WTC11 (cell line): Measurements from ENCODE around the gene PLEKHA6.

ENCODE experiments used
- CREM ChIP-seq: sonication (generic); formaldehyde crosslinking; IDR thresholded peaks from 2 replicates; pipeline ENCODE4 v1.8.1; 2022; ENCODE audit warnings: mild to moderate bottlenecking, missing genetic modification reagents, moderate library complexity
- GABPB1 ChIP-seq: sonication (generic); formaldehyde crosslinking; IDR thresholded peaks from 2 replicates; pipeline ENCODE4 v1.8.1; 2023; ENCODE audit warnings: mild to moderate bottlenecking, missing genetic modification reagents
- JUN ChIP-seq: sonication (generic); formaldehyde crosslinking; IDR thresholded peaks from 2 replicates; pipeline ENCODE4 v1.8.0; 2023; ENCODE audit warnings: mild to moderate bottlenecking, missing genetic modification reagents
- KAT7 ChIP-seq: sonication (generic); formaldehyde crosslinking; IDR thresholded peaks from 2 replicates; pipeline ENCODE4 v1.8.1; 2023; ENCODE audit warnings: missing genetic modification reagents, mild to moderate bottlenecking, borderline replicate concordance
- NFE2L1 ChIP-seq: sonication (generic); formaldehyde crosslinking; IDR thresholded peaks from 2 replicates; pipeline ENCODE4 v1.8.1; 2023; ENCODE audit warnings: missing genetic modification reagents
- NFYB ChIP-seq: sonication (generic); formaldehyde crosslinking; conservative IDR thresholded peaks from 2 replicates; pipeline ENCODE4 v1.8.0; 2022; ENCODE audit warnings: low read depth, missing genetic modification reagents
- ZNF416 ChIP-seq: fragments of 250-450 bp; sonication (Bioruptor Pico); IDR thresholded peaks from 2 replicates; pipeline ENCODE4 v1.9.0; 2021; ENCODE audit warnings: mild to moderate bottlenecking, inconsistent platforms
- TF ChIP-seq, protein P1 (sequence below): fragments of 200-600 bp; IDR thresholded peaks from 2 replicates; pipeline ENCODE4 v1.8.0; 2022; ENCODE audit warnings: antibody characterized with exemption
- TF ChIP-seq, protein P2 (sequence below): sonication (generic); formaldehyde crosslinking; IDR thresholded peaks from 2 replicates; pipeline ENCODE4 v1.8.1; 2023; ENCODE audit warnings: mild to moderate bottlenecking, missing genetic modification reagents, moderate library complexity
- TF ChIP-seq, protein P3 (sequence below): sonication (generic); formaldehyde crosslinking; IDR thresholded peaks from 2 replicates; pipeline ENCODE4 v1.8.1; 2022; ENCODE audit warnings: low read depth, mild to moderate bottlenecking, moderate library complexity, missing genetic modification reagents, borderline replicate concordance

DNA sequence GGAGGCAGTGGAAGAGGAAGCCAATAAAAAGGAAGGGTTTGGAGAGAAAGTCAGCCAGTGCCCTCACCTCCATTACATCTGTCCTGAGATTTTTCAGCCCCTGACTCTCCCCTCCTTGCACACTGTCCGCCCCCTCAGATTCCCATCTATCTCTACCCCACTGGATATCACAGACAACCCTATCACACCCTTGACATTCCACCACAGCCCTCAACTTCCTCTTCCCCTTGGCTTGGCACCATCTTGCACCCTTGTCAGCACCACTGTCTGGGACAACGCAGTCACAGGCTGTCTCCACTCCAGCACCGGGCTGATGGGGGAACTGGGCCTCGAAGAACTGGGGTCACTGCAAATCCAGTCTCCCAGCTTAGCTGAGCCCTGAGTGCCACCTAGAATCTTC is 14.2 kb upstream of the PLEKHA6 start:
- TF ChIP-seq, protein P1, sequence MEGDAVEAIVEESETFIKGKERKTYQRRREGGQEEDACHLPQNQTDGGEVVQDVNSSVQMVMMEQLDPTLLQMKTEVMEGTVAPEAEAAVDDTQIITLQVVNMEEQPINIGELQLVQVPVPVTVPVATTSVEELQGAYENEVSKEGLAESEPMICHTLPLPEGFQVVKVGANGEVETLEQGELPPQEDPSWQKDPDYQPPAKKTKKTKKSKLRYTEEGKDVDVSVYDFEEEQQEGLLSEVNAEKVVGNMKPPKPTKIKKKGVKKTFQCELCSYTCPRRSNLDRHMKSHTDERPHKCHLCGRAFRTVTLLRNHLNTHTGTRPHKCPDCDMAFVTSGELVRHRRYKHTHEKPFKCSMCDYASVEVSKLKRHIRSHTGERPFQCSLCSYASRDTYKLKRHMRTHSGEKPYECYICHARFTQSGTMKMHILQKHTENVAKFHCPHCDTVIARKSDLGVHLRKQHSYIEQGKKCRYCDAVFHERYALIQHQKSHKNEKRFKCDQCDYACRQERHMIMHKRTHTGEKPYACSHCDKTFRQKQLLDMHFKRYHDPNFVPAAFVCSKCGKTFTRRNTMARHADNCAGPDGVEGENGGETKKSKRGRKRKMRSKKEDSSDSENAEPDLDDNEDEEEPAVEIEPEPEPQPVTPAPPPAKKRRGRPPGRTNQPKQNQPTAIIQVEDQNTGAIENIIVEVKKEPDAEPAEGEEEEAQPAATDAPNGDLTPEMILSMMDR: no peak
- TF ChIP-seq, protein P2, sequence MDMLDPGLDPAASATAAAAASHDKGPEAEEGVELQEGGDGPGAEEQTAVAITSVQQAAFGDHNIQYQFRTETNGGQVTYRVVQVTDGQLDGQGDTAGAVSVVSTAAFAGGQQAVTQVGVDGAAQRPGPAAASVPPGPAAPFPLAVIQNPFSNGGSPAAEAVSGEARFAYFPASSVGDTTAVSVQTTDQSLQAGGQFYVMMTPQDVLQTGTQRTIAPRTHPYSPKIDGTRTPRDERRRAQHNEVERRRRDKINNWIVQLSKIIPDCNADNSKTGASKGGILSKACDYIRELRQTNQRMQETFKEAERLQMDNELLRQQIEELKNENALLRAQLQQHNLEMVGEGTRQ (CRISPR knock-in tag): no peak
- TF ChIP-seq GABPB1: no peak
- TF ChIP-seq CREM: no peak
- TF ChIP-seq NFYB (CRISPR knock-in tag): no peak
- no peak for TF ChIP-seq KAT7 (CRISPR knock-in tag)
- no peak for TF ChIP-seq JUN (CRISPR knock-in tag)
- TF ChIP-seq NFE2L1 (CRISPR knock-in tag): no peak
- TF ChIP-seq, protein P3, sequence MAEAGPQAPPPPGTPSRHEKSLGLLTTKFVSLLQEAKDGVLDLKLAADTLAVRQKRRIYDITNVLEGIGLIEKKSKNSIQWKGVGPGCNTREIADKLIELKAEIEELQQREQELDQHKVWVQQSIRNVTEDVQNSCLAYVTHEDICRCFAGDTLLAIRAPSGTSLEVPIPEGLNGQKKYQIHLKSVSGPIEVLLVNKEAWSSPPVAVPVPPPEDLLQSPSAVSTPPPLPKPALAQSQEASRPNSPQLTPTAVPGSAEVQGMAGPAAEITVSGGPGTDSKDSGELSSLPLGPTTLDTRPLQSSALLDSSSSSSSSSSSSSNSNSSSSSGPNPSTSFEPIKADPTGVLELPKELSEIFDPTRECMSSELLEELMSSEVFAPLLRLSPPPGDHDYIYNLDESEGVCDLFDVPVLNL (CRISPR knock-in tag): no peak
- no peak for TF ChIP-seq ZNF416
